GM19463 (cell line): ENCODE measurements around the gene EDN1.

Experiments
- ATAC-seq: cut with Tn5 transposase; IDR thresholded peaks from one replicate; pipeline ENCODE4 v1.9.1; 2021; ENCODE audit warnings: mild to moderate bottlenecking, moderate library complexity; ENCODE audit not compliant: unreplicated experiment

The EDN1 gene

GRCh38 chr6:12289933-12290820 lies at the start of gene EDN1:
Gene EDN1 (plus strand): TSS chr6:12290361. CDS start chr6:12290630, 269 bp downstream.
- peak; percentile 80 for ATAC-seq

GRCh38 chr6:12241493-12242175 lies 48.5 kb upstream of the EDN1 start:
- no peak for ATAC-seq

- no peak for ATAC-seq
Observed at GRCh38 chr6:12243169-12243568, 47.0 kb upstream of the EDN1 start.

GRCh38 chr6:12245360-12245759 lies 44.8 kb upstream of the EDN1 start:
- ATAC-seq: no peak

GRCh38 chr6:12245763-12246718 lies 44.1 kb upstream of the EDN1 start:
- ATAC-seq: no peak

GRCh38 chr6:12246900-12247299 lies 43.3 kb upstream of the EDN1 start:
- ATAC-seq: no peak

GRCh38 chr6:12249541-12250382 lies 40.4 kb upstream of the EDN1 start:
- no peak for ATAC-seq

GRCh38 chr6:12250383-12250770 lies 39.8 kb upstream of the EDN1 start:
- ATAC-seq: no peak

- no peak for ATAC-seq
Observed at GRCh38 chr6:12254210-12254609, 36.0 kb upstream of the EDN1 start.

- ATAC-seq: no peak
Observed at GRCh38 chr6:12258191-12258590, 32.0 kb upstream of the EDN1 start.

- ATAC-seq: no peak
Observed at GRCh38 chr6:12258591-12259075, 31.5 kb upstream of the EDN1 start.

- ATAC-seq: no peak
Observed at GRCh38 chr6:12260458-12261093, 29.6 kb upstream of the EDN1 start.

- ATAC-seq: no peak
Observed at GRCh38 chr6:12261502-12261901, 28.7 kb upstream of the EDN1 start.

GRCh38 chr6:12262236-12263061 lies 27.7 kb upstream of the EDN1 start:
- no peak for ATAC-seq

GRCh38 chr6:12263403-12263802 lies 26.8 kb upstream of the EDN1 start:
- no peak for ATAC-seq

- ATAC-seq: no peak
Observed at GRCh38 chr6:12264671-12265070, 25.5 kb upstream of the EDN1 start.

- no peak for ATAC-seq
Observed at GRCh38 chr6:12265296-12265695, 24.9 kb upstream of the EDN1 start.

- no peak for ATAC-seq
Observed at GRCh38 chr6:12265791-12266190, 24.4 kb upstream of the EDN1 start.

GRCh38 chr6:12266571-12266970 lies 23.6 kb upstream of the EDN1 start:
- ATAC-seq: no peak
